ENCODE measurements around the gene PLEKHM1. TPM values are rescaled to one million over a fixed set of nuclear protein-coding genes. Genes with fewer than 3 reads are reported as not detected.
A peak's percentile ranks its signal among the peaks of the same experiment; 100 is the strongest.

Gene PLEKHM1
- total RNA-seq, 1 donor from 2014 or later, result 62.4 TPM

DNA sequence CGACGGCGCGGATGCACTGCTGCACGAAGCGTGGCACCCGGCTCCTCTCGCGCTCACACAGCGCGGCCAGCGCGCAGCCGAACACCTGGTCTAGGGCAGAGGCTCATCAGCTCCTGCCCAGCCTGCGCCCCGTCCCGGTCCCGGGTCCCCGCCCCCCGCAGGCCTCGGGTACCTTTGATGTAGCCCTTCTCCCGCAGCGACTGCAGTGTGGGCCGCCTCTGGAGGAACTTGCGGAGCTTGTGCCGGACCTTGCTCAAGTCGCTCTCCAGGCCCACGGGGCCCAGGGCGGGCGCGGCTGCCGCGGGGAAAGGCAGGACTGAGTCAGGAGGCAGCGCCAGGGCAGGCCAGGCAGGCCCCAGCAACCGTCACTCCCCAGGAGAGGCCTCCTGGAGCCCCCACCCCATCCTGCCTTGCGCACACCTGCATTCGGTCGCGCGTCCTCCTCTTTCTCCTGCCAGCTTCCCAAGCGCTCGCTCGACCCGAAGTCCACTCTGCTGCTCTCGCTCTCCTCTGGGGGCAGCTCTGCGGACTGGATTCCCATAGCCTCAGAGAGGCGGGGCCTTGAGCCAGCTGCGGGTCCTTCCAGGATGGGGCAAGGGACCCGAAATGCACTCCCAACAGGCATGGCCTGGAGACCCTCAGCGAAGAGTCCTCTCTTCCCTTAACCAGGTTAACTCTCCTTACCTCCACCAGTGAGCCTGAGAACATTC is 93.9 kb downstream of the PLEKHM1 start:
- Mint-ChIP-seq H3K27ac (no peak overlapping the region), H3K9me3 (no peaks in the 10 kb centered on the region), H3K4me3 (no peak overlapping the region), H3K4me1 (no peaks in the 10 kb centered on the region), H3K27me3 (no peaks in the 10 kb centered on the region), H3K36me3 (ENCODE audit: low read depth) (peaks cover 73% of the 10 kb centered on the region)
- POLR2A ChIA-PET, result interaction anchor here (0.5 to 1.0 kb wide), 2 partner anchors 10 to 108 kb away, joined by 3 read pairs; no protein-coding TSS in a partner anchor
- TF ChIP-seq, protein P1, sequence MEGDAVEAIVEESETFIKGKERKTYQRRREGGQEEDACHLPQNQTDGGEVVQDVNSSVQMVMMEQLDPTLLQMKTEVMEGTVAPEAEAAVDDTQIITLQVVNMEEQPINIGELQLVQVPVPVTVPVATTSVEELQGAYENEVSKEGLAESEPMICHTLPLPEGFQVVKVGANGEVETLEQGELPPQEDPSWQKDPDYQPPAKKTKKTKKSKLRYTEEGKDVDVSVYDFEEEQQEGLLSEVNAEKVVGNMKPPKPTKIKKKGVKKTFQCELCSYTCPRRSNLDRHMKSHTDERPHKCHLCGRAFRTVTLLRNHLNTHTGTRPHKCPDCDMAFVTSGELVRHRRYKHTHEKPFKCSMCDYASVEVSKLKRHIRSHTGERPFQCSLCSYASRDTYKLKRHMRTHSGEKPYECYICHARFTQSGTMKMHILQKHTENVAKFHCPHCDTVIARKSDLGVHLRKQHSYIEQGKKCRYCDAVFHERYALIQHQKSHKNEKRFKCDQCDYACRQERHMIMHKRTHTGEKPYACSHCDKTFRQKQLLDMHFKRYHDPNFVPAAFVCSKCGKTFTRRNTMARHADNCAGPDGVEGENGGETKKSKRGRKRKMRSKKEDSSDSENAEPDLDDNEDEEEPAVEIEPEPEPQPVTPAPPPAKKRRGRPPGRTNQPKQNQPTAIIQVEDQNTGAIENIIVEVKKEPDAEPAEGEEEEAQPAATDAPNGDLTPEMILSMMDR (IDR thresholded peaks at IDR 0.05), result no peak
- CTCF ChIA-PET, result interaction anchor here (1.0 to 1.7 kb wide), 3 partner anchors 16 to 178 kb away, joined by 3 to 6 read pairs (median 4); no protein-coding TSS in a partner anchor
- intact Hi-C loops (cut with micrococcal nuclease), result no loop called here
- no peak for DNase-seq
- no peak for ATAC-seq (ENCODE audit: low read depth)

DNA sequence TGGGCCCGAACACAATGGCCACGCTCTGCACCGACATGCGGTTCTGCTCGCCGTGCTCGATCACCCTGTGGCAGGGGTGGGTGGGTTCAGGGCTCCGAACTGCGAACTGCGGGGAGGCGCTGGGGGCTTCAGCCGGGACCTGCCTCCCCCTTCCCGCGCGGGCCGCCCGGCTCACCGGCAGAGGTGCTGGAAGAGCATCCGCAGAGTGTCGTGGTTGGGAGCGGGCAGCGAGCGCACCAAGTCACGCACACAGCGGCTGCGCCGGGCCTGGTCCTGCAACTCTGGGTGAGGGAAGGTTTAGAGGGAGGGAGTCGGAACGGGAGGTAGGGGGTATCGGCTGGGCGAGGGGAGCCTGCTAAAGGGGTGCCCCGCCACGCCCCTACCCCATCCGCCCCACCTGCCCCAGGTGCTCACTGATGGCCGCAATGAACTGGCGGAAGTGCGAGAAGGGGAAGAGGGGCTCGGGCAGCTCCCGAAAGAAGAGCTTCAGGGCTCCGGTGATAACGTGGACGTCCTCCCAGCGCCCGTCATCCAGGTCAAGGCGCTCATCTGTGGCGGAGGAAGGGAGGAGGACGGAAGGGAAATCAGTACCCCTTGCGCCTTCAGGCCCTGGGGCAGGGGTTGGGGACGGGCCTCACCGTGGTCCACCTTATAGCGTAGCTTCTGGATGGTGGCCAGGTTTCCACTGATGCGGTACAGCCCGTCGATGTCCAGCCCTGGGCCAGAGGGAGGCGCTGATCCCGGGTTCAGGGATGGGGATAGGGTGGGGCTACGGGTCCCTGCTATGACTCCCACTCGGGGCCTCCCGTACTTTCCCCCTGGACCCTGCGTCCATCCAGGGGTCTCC is 94.7 kb downstream of the PLEKHM1 start:
- Mint-ChIP-seq H3K27me3 (no peaks in the 10 kb centered on the region), H3K4me3 (no peak overlapping the region), H3K4me1 (no peaks in the 10 kb centered on the region), H3K27ac (no peak overlapping the region), H3K9me3 (no peaks in the 10 kb centered on the region), H3K36me3 (ENCODE audit: low read depth) (peaks cover 64% of the 10 kb centered on the region)
- no peak for DNase-seq
- intact Hi-C loops (cut with micrococcal nuclease), result loop anchor here (1.0 kb wide), 1 partner anchor 33 kb away; no protein-coding TSS in a partner anchor
- ATAC-seq (ENCODE audit: low read depth), result no peak
- TF ChIP-seq, protein P1 (IDR thresholded peaks at IDR 0.05), result no peak
- ChIA-PET POLR2A (interaction anchor here (0.6 to 1.0 kb wide), 2 partner anchors 11 to 12 kb away, joined by 3 to 4 read pairs; no protein-coding TSS in a partner anchor), CTCF (interaction anchor here (0.5 to 2.0 kb wide), 6 partner anchors 11 to 245 kb away, joined by 3 to 8 read pairs (median 3); no protein-coding TSS in a partner anchor)

DNA sequence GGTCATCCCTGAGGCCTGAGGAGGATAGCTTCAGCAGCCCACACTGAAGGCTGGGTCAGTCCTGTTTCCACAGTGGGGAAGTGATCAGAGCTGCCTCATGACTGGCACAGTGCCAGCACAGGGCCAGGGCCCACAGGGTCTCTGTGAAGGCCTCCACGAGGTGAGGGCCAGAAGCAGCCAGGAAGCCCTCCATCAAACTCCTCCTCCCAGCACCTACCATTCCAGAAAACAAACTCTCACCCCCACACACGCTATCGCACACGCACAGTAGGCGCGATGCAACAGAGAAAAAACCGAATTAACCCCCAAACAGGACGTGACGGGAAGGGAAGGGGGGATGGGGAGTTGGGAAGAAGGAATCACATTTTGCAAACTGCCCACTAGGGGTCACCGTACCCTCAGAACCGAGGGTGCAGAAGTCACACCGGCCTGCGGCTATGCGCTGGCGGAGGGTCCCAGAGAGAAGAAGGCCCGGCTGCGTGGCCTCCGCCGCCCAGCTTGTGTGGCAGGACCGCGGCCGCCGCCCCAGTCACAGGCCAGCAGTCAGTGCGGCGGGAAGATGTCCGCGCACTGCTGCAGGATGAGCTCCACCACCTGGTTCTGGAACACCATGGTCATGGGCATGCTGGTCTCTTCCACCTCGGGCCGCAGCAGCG is 95.5 kb downstream of the PLEKHM1 start:
- no peaks in the 10 kb centered on the region for H3K27me3 Mint-ChIP-seq
- peaks cover 57% of the 10 kb centered on the region for H3K36me3 Mint-ChIP-seq (ENCODE audit: low read depth)
- POLR2A ChIA-PET, result interaction anchor here (0.6 to 1.0 kb wide), 2 partner anchors 12 to 13 kb away, joined by 3 to 4 read pairs; no protein-coding TSS in a partner anchor
- H3K27ac Mint-ChIP-seq, result no peak overlapping the region
- ATAC-seq (ENCODE audit: low read depth), result peak; percentile 79
- CTCF ChIA-PET, result interaction anchor here (0.5 to 2.0 kb wide), 6 partner anchors 12 to 245 kb away, joined by 3 to 8 read pairs (median 3); no protein-coding TSS in a partner anchor
- no peak overlapping the region for H3K4me3 Mint-ChIP-seq
- H3K9me3 Mint-ChIP-seq, result no peaks in the 10 kb centered on the region
- no peaks in the 10 kb centered on the region for H3K4me1 Mint-ChIP-seq
- DNase-seq, result no peak
- TF ChIP-seq, protein P1 (IDR thresholded peaks at IDR 0.05), result peak; percentile 42
- intact Hi-C loops (cut with micrococcal nuclease), result loop anchor here (1.0 kb wide), 1 partner anchor 33 kb away; no protein-coding TSS in a partner anchor

DNA sequence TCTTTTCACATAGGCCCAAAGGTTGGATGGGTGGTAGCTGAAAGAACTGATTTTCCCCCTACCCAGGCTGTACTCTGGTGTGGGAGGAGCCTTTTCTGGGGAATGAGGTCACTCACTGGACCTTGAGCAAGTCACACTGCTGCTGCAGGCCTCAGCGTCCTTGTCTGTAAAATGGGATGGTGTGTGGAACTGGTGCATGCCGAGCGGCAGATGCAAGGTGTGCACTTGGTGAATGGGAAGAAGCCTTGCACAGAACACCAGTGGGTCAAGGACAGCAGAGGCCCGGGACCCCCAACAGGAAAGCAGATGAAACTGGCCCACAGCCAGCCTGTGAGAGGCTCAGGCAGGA is 96.0 kb downstream of the PLEKHM1 start:
- ChIA-PET POLR2A (no interaction called here), CTCF (interaction anchor here (1.5 to 2.1 kb wide), 3 partner anchors 12 to 198 kb away, joined by 3 to 8 read pairs (median 6); no protein-coding TSS in a partner anchor)
- DNase-seq, result no peak
- no peak for ATAC-seq (ENCODE audit: low read depth)
- TF ChIP-seq, protein P1 (IDR thresholded peaks at IDR 0.05), result no peak
- H3K9me3 Mint-ChIP-seq, result no peaks in the 10 kb centered on the region
- H3K27me3 Mint-ChIP-seq, result no peaks in the 10 kb centered on the region
- intact Hi-C loops (cut with micrococcal nuclease), result no loop called here
- no peaks in the 10 kb centered on the region for H3K4me1 Mint-ChIP-seq
- no peak overlapping the region for H3K27ac Mint-ChIP-seq
- H3K4me3 Mint-ChIP-seq, result no peak overlapping the region
- peaks cover 52% of the 10 kb centered on the region for H3K36me3 Mint-ChIP-seq (ENCODE audit: low read depth)
